Keratinocyte (primary cell): Measurements from ENCODE around the gene CLDN11. TPM values are rescaled to one million over a fixed set of nuclear protein-coding genes. Genes with fewer than 3 reads are reported as not detected.

ENCODE experiments used
- DNase-seq: peaks from one replicate; pipeline ENCODE4 v3.0.0-alpha.2; 2011; ENCODE audit warnings: low read depth, missing footprints, low spot score
- FAIRE-seq: peaks from 2 replicates; lab custom pipeline; 2011; peaks lifted over from hg19 to GRCh38; lab: Jason Lieb, UNC
- H2AFZ ChIP-seq: 2 replicates; pipeline ENCODE4 v1.6.0; 2012; ENCODE audit warnings: low read length, control low read depth, inconsistent platforms; ENCODE audit not compliant: control insufficient read depth
- H3K27ac ChIP-seq: 2 replicates; pipeline ENCODE4 v1.5.1; 2011; ENCODE audit warnings: low read length; ENCODE audit not compliant: control insufficient read depth, insufficient read depth
- H3K27me3 ChIP-seq: 3 replicates; pipeline ENCODE4 v1.6.0; 2011; ENCODE audit warnings: low read length; ENCODE audit not compliant: control insufficient read depth, insufficient read depth; ENCODE audit errors: extremely low read depth
- H3K36me3 ChIP-seq, 2 experiments: 2 replicates in 1 of 2; 3 replicates in 1 of 2; pipeline ENCODE4 v1.5.1; 2011; ENCODE audit warnings: low read length in 2 of 2, mild to moderate bottlenecking in 1 of 2; ENCODE audit not compliant: control insufficient read depth in 2 of 2, insufficient read depth in 2 of 2; ENCODE audit errors: extremely low read depth in 1 of 2
- H3K4me1 ChIP-seq: 3 replicates; pipeline ENCODE4 v1.5.1; 2011; ENCODE audit warnings: low read length; ENCODE audit not compliant: control insufficient read depth, insufficient read depth; ENCODE audit errors: extremely low read depth
- H3K4me2 ChIP-seq: 3 replicates; pipeline ENCODE4 v1.6.0; 2011; ENCODE audit warnings: low read depth, low read length; ENCODE audit not compliant: control insufficient read depth, insufficient read depth; ENCODE audit errors: extremely low read depth
- H3K4me3 ChIP-seq, 3 experiments: fragments of 200-600 bp in 1 of 3; sonication (generic) in 1 of 3; 2 replicates in 2 of 3; 3 replicates in 1 of 3; pipeline ENCODE4 v1.5.1; 2011 to 2016; ENCODE audit warnings: low read length in 3 of 3, mild to moderate bottlenecking in 3 of 3, control low read depth in 2 of 3, inconsistent platforms in 1 of 3, low read depth in 1 of 3, mixed read lengths in 1 of 3, mixed run types in 1 of 3, moderate library complexity in 1 of 3; ENCODE audit not compliant: control insufficient read depth in 2 of 3, insufficient read depth in 2 of 3; ENCODE audit errors: extremely low read depth in 1 of 3
- H3K79me2 ChIP-seq: 2 replicates; pipeline ENCODE4 v1.6.0; 2012; ENCODE audit warnings: low read length; ENCODE audit not compliant: control insufficient read depth, insufficient read depth
- H3K9ac ChIP-seq: 3 replicates; pipeline ENCODE4 v1.6.0; 2011; ENCODE audit warnings: low read length; ENCODE audit not compliant: control insufficient read depth, insufficient read depth; ENCODE audit errors: extremely low read depth
- H3K9me1 ChIP-seq: 3 replicates; pipeline ENCODE4 v1.6.0; 2011; ENCODE audit warnings: low read length; ENCODE audit not compliant: control insufficient read depth, insufficient read depth; ENCODE audit errors: extremely low read depth
- H3K9me3 ChIP-seq: 2 replicates; pipeline ENCODE4 v1.5.1; 2012; ENCODE audit warnings: low read depth, low read length; ENCODE audit not compliant: control insufficient read depth
- H4K20me1 ChIP-seq: 3 replicates; pipeline ENCODE4 v1.6.0; 2011; ENCODE audit warnings: low read length; ENCODE audit not compliant: control insufficient read depth, insufficient read depth; ENCODE audit errors: extremely low read depth
- EZH2 ChIP-seq: IDR thresholded peaks from one replicate; pipeline ENCODE4 v1.6.1; 2012; ENCODE audit warnings: inconsistent platforms, mild to moderate bottlenecking, low read length, moderate library complexity
- dilution Hi-C: fragments of 300-500 bp; cut with MboI; formaldehyde crosslinking; loops from one replicate; pipeline ENCODE4 v1.7.0; 2020; ENCODE audit warnings: low sequenced_read_pairs; ENCODE audit not compliant: extremely low pct_ligation_motif_present
- polyA plus RNA-seq, 5 experiments: library from polyadenylated mRNA; depleted of rRNA in 3 of 5; stranded (reverse) in 3 of 5; stranded (forward) in 1 of 5; unstranded in 1 of 5; fragments of >200 nt; gene quantifications; 1 replicate in 1 of 5; 2 replicates in 3 of 5; 3 replicates in 1 of 5; pipeline versions ENCODE4 v1.2.1 to v1.2.3, GENCODE V29; 2011 to 2012; ENCODE audit warnings: missing spikeins in 2 of 5, low read depth in 1 of 5, low replicate concordance in 1 of 5
- TF ChIP-seq, protein P1 (sequence below), 3 experiments: IDR thresholded peaks in 1 of 3; conservative IDR thresholded peaks in 1 of 3; optimal IDR thresholded peaks in 1 of 3; 2 replicates in 2 of 3; 3 replicates in 1 of 3; pipeline versions ENCODE3 to v1.5.1; 2011; ENCODE audit warnings: low read length in 3 of 3, mild to moderate bottlenecking in 3 of 3, moderate library complexity in 2 of 3, control low read depth in 1 of 3, inconsistent platforms in 1 of 3; ENCODE audit not compliant: insufficient read depth in 2 of 3; ENCODE audit errors: extremely low read depth in 1 of 3

The CLDN11 gene
- polyA plus RNA-seq, 1 donor (not counting 4 experiments of a cell fraction or from before 2014, with no cell fraction given) = 0.12 TPM

GRCh38 chr3:170372190-170372879, 46.3 kb upstream of the CLDN11 start:
- no peak for FAIRE-seq
- Histone ChIP-seq H3K4me3 (no peak overlapping the region), H3K9ac (no peak overlapping the region), H3K79me2 (peaks cover 46% of the 10 kb centered on the region), H2AFZ (no peak overlapping the region), H3K27ac (no peak overlapping the region), H4K20me1 (no peaks in the 10 kb centered on the region), H3K9me1 (no peaks in the 10 kb centered on the region), H3K4me2 (no peak overlapping the region), H3K9me3 (no peaks in the 10 kb centered on the region), H3K36me3 (peaks cover 0 to 4% of the 10 kb centered on the region in 2 experiments), H3K4me1 (no peaks in the 10 kb centered on the region), H3K27me3 (no peaks in the 10 kb centered on the region)
- dilution Hi-C loops = no loop called here
- TF ChIP-seq, protein P1, sequence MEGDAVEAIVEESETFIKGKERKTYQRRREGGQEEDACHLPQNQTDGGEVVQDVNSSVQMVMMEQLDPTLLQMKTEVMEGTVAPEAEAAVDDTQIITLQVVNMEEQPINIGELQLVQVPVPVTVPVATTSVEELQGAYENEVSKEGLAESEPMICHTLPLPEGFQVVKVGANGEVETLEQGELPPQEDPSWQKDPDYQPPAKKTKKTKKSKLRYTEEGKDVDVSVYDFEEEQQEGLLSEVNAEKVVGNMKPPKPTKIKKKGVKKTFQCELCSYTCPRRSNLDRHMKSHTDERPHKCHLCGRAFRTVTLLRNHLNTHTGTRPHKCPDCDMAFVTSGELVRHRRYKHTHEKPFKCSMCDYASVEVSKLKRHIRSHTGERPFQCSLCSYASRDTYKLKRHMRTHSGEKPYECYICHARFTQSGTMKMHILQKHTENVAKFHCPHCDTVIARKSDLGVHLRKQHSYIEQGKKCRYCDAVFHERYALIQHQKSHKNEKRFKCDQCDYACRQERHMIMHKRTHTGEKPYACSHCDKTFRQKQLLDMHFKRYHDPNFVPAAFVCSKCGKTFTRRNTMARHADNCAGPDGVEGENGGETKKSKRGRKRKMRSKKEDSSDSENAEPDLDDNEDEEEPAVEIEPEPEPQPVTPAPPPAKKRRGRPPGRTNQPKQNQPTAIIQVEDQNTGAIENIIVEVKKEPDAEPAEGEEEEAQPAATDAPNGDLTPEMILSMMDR (optimal IDR thresholded peaks at IDR 0.05 in 1 of 3, IDR thresholded peaks at IDR 0.05 in 1 of 3, conservative IDR thresholded peaks at IDR 0.05 in 1 of 3; ENCODE audit: extremely low read depth in 1 of 3, insufficient read depth in 2 of 3, low read length in 3 of 3) = no peak
- no peak for TF ChIP-seq EZH2
- no peak for DNase-seq

- Histone ChIP-seq H3K9me3 (no peaks in the 10 kb centered on the region), H3K4me1 (no peaks in the 10 kb centered on the region), H3K27me3 (no peaks in the 10 kb centered on the region), H3K4me2 (no peak overlapping the region), H3K9me1 (peaks cover 2% of the 10 kb centered on the region), H2AFZ (no peak overlapping the region), H3K4me3 (no peak overlapping the region), H4K20me1 (no peaks in the 10 kb centered on the region), H3K27ac (no peak overlapping the region), H3K36me3 (peaks cover 4 to 6% of the 10 kb centered on the region in 2 experiments), H3K9ac (no peak overlapping the region), H3K79me2 (peaks cover 8% of the 10 kb centered on the region)
- dilution Hi-C loops = no loop called here
- no peak for FAIRE-seq
- DNase-seq = no peak
- TF ChIP-seq EZH2 = no peak
- TF ChIP-seq, protein P1 (optimal IDR thresholded peaks at IDR 0.05 in 1 of 3, IDR thresholded peaks at IDR 0.05 in 1 of 3, conservative IDR thresholded peaks at IDR 0.05 in 1 of 3; ENCODE audit: extremely low read depth in 1 of 3, insufficient read depth in 2 of 3, low read length in 3 of 3) = no peak
Observed at GRCh38 chr3:170383567-170383966, 35.1 kb upstream of the CLDN11 start.
